Measurements from ENCODE around the gene GZMH.
"Not testable (repeated sequence)": the region's sequence is repeated elsewhere in the genome, so short reads cannot be mapped to it uniquely, and the experiment has no call there.

GZMH gene, protein sequence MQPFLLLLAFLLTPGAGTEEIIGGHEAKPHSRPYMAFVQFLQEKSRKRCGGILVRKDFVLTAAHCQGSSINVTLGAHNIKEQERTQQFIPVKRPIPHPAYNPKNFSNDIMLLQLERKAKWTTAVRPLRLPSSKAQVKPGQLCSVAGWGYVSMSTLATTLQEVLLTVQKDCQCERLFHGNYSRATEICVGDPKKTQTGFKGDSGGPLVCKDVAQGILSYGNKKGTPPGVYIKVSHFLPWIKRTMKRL

DNA sequence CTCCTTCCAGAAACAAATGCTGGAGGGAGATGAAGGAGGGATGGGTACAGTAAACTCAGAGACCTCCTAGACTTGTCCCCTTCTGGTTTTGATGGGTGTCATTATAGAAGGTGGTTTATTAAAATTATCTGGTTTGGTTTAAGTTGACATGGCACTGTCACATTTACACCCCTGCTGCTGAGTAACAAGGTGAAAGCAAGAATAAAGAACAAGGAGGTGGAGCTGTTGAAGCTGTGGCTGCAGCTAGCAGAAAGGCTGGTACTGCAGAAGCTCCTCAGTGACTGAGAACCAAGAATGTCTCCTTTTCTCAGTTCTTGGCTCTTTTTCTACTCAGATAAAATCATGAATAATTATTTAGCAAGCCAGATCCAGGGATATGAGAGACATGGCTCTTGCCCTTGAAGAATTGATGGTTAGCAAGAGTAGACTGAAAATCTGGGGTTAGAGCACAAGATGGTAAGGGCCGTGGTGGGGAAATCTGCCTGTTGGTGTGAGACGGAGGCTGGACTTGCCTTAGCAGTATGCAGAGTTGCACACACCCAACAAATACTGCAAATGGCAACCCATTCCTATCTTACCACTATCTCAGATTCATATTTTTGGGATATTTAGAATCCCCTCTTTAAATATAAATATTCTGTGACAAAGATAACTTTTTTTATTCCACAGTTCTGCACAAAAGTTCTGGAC lies at the start of gene GZMH:
TSS of gene GZMH (minus strand) at position 31 of the 690 bp plus-strand sequence. CDS start 72 bp downstream, outside the sequence.
- H3K4me3 ChIP-seq (ENCODE audit: low read length), result no peak within 1 kb of the TSS
- DNase-seq (ENCODE audit: low read depth), result no peak
- TF ChIP-seq, protein P1, sequence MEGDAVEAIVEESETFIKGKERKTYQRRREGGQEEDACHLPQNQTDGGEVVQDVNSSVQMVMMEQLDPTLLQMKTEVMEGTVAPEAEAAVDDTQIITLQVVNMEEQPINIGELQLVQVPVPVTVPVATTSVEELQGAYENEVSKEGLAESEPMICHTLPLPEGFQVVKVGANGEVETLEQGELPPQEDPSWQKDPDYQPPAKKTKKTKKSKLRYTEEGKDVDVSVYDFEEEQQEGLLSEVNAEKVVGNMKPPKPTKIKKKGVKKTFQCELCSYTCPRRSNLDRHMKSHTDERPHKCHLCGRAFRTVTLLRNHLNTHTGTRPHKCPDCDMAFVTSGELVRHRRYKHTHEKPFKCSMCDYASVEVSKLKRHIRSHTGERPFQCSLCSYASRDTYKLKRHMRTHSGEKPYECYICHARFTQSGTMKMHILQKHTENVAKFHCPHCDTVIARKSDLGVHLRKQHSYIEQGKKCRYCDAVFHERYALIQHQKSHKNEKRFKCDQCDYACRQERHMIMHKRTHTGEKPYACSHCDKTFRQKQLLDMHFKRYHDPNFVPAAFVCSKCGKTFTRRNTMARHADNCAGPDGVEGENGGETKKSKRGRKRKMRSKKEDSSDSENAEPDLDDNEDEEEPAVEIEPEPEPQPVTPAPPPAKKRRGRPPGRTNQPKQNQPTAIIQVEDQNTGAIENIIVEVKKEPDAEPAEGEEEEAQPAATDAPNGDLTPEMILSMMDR (conservative IDR thresholded peaks at IDR 0.05; ENCODE audit: low read depth, low read length), result no peak

- H3K4me3 ChIP-seq (ENCODE audit: low read length); DNase-seq (ENCODE audit: low read depth): not testable (repeated sequence)
Observed at GRCh38 chr14:24648361-24648760, 38.9 kb upstream of the GZMH start.

DNA sequence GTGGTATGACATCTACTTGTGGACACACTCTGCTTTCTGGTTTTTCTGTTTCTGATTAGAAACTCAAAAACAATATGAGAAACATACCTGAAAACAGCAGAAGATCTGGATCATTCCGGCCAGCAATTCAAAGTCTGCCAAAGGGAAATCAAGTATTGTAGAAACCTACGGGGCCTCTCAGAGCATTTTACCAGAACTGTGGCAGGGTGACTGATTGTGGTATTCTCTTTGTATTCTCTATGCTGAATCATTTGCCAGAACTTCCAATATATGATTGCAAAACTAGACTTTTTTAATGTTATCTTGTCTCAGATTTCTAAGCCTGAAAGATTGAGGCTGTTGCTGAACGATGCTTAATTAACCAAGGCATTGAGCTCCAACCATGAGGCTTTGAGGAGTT lies 30.4 kb upstream of the GZMH start:
- TF ChIP-seq, protein P1 (conservative IDR thresholded peaks at IDR 0.05; ENCODE audit: low read depth, low read length), result no peak
- no peak overlapping the region for H3K4me3 ChIP-seq (ENCODE audit: low read length)
- DNase-seq (ENCODE audit: low read depth), result no peak

GRCh38 chr14:24639270-24639669 lies 29.8 kb upstream of the GZMH start:
- TF ChIP-seq, protein P1 (conservative IDR thresholded peaks at IDR 0.05; ENCODE audit: low read depth, low read length), result no peak
- no peak for DNase-seq (ENCODE audit: low read depth)
- no peak overlapping the region for H3K4me3 ChIP-seq (ENCODE audit: low read length)

GRCh38 chr14:24634158-24634557 lies 24.7 kb upstream of the GZMH start, which contains the start of gene GZMB:
Gene GZMB (minus strand): TSS chr14:24634190. CDS start chr14:24634160, 30 bp downstream.
- DNase-seq (ENCODE audit: low read depth), result no peak
- H3K4me3 ChIP-seq (ENCODE audit: low read length), result no peak within 1 kb of the TSS
- TF ChIP-seq, protein P1 (conservative IDR thresholded peaks at IDR 0.05; ENCODE audit: low read depth, low read length), result no peak

GRCh38 chr14:24633353-24633752 lies 23.9 kb upstream of the GZMH start:
- TF ChIP-seq, protein P1 (conservative IDR thresholded peaks at IDR 0.05; ENCODE audit: low read depth, low read length), result no peak
- DNase-seq (ENCODE audit: low read depth), result no peak
- H3K4me3 ChIP-seq (ENCODE audit: low read length), result no peak overlapping the region

GRCh38 chr14:24632761-24633160 lies 23.3 kb upstream of the GZMH start:
- no peak overlapping the region for H3K4me3 ChIP-seq (ENCODE audit: low read length)
- DNase-seq (ENCODE audit: low read depth), result no peak
- TF ChIP-seq, protein P1 (conservative IDR thresholded peaks at IDR 0.05; ENCODE audit: low read depth, low read length), result no peak

Measured in retinal pigment epithelial cell (primary cell).